Activated CD4-positive, alpha-beta T cell treated with anti-CD3 and anti-CD28 coated beads for 24 hours (primary cell): Measurements from ENCODE around the gene PCNX1.

Experiments used
- DNase-seq, 2 donors: peaks; one replicate each; pipeline ENCODE4 v3.0.0-alpha.2; 2020; ENCODE audit warnings: low read depth in 2 of 2

The PCNX1 gene

GRCh38 chr14:71150737-71151136, 243.5 kb downstream of the PCNX1 start:
- DNase-seq: no peak

GRCh38 chr14:71155743-71156142, 248.5 kb downstream of the PCNX1 start:
- DNase-seq: no peak

GRCh38 chr14:71163050-71163841, 256.0 kb downstream of the PCNX1 start:
- no peak for DNase-seq

GRCh38 chr14:71163842-71164629, 256.8 kb downstream of the PCNX1 start:
- no peak for DNase-seq
